Osteoblast (primary cell): ENCODE measurements around the gene PHF2. TPM values are rescaled to one million over a fixed set of nuclear protein-coding genes. Genes with fewer than 3 reads are reported as not detected.

Experiments
- DNase-seq: peaks from one replicate; pipeline ENCODE4 v3.0.0; 2011; ENCODE audit warnings: low spot score, mixed read lengths; ENCODE audit not compliant: insufficient read length; ENCODE audit errors: missing footprints
- H2AFZ ChIP-seq: 2 replicates; pipeline ENCODE4 v1.6.0; 2011; ENCODE audit warnings: mild to moderate bottlenecking, low read length
- H3K27ac ChIP-seq: 2 replicates; pipeline ENCODE4 v1.5.1; 2011; ENCODE audit warnings: mild to moderate bottlenecking, low read depth, low read length, moderate library complexity
- H3K27me3 ChIP-seq: 2 replicates; pipeline ENCODE4 v1.6.0; 2012; ENCODE audit warnings: mild to moderate bottlenecking, control low read depth, inconsistent platforms, low read length, moderate library complexity; ENCODE audit not compliant: insufficient read depth
- H3K36me3 ChIP-seq: 2 replicates; pipeline ENCODE4 v1.5.1; 2011; ENCODE audit warnings: mild to moderate bottlenecking, low read length, control low read depth, moderate library complexity; ENCODE audit not compliant: insufficient read depth
- H3K4me1 ChIP-seq: 2 replicates; pipeline ENCODE4 v1.5.1; 2011; ENCODE audit warnings: mild to moderate bottlenecking, low read length, control low read depth, moderate library complexity; ENCODE audit not compliant: insufficient read depth
- H3K4me2 ChIP-seq: 2 replicates; pipeline ENCODE4 v1.6.0; 2011; ENCODE audit warnings: mild to moderate bottlenecking, low read length; ENCODE audit not compliant: insufficient read depth
- H3K4me3 ChIP-seq: fragments of 200-600 bp; sonication (generic); 3 replicates; pipeline ENCODE4 v1.5.1; 2012; ENCODE audit warnings: mild to moderate bottlenecking, low read length, inconsistent platforms; ENCODE audit not compliant: insufficient read depth
- H3K79me2 ChIP-seq: 2 replicates; pipeline ENCODE4 v1.6.0; 2012; ENCODE audit warnings: mild to moderate bottlenecking, low read length, control low read depth, inconsistent platforms; ENCODE audit not compliant: insufficient read depth
- H3K9me3 ChIP-seq: 2 replicates; pipeline ENCODE4 v1.5.1; 2011; ENCODE audit warnings: low read depth, low read length, control low read depth
- H4K20me1 ChIP-seq: 2 replicates; pipeline ENCODE4 v1.6.0; 2012; ENCODE audit warnings: mild to moderate bottlenecking, low read length, control low read depth; ENCODE audit not compliant: insufficient read depth
- total RNA-seq: library from RNA; depleted of rRNA; stranded (reverse); fragments of >200 nt; gene quantifications from 2 replicates; pipeline ENCODE4 v1.2.3, GENCODE V29; 2012
- TF ChIP-seq, protein P1 (sequence below): IDR thresholded peaks from 2 replicates; pipeline ENCODE4 v1.5.1; 2011; ENCODE audit warnings: mild to moderate bottlenecking, low read depth, low read length, moderate library complexity; ENCODE audit errors: extremely low read depth

PHF2 gene
- 14.8 and 15.0 TPM in 2 replicates for total RNA-seq

DNA sequence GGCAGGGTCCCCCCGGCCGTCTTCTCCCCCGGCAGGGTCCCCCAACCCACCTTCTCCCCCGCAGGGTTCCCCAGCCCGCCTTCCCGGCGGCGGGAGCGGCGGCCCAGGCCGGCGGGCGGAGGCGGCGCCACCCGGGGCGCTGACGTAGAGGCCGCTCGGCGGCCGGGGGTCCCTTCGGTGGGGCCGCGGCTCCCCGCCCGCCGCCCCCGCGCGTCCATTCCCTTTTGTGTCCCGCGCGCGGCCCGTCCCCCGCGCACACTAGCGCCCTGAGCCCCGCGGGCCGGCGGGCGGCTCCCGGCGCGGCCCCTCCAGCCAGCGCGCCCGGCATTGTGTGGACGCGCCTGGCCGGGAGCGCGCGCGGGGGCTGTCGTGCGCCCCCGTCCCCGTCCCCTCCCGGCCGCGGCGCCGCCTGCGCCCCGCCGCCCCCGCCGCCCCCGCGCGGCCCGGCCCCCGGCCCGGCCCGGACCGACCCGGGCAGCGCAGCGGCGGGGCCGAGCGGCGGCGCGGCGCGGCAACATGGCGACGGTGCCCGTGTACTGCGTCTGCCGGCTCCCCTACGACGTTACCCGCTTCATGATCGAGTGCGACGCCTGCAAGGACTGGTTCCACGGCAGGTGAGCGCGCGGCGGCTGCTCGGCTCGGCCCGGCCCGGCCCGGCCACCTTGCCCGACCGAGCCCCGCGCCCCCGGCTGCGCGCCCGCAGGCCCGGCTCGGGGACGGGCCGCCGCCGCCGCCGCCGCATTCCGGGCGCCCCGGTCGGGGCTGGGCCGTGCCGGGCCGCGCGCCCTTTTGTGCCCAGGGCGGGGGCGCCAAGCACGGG, at the start of gene PHF2:
PHF2 (plus strand) TSS at position 327 of the 820 bp plus-strand sequence; CDS start at position 517, 190 bp downstream.
- H4K20me1 ChIP-seq = peaks cover 27% of the 10 kb centered on the region
- TF ChIP-seq, protein P1, sequence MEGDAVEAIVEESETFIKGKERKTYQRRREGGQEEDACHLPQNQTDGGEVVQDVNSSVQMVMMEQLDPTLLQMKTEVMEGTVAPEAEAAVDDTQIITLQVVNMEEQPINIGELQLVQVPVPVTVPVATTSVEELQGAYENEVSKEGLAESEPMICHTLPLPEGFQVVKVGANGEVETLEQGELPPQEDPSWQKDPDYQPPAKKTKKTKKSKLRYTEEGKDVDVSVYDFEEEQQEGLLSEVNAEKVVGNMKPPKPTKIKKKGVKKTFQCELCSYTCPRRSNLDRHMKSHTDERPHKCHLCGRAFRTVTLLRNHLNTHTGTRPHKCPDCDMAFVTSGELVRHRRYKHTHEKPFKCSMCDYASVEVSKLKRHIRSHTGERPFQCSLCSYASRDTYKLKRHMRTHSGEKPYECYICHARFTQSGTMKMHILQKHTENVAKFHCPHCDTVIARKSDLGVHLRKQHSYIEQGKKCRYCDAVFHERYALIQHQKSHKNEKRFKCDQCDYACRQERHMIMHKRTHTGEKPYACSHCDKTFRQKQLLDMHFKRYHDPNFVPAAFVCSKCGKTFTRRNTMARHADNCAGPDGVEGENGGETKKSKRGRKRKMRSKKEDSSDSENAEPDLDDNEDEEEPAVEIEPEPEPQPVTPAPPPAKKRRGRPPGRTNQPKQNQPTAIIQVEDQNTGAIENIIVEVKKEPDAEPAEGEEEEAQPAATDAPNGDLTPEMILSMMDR = no peak
- H2AFZ ChIP-seq = peak within 1 kb of the TSS; percentile 75
- H3K4me1 ChIP-seq = peaks cover 16% of the 10 kb centered on the region
- H3K4me3 ChIP-seq = peak within 1 kb of the TSS; percentile 79
- H3K36me3 ChIP-seq = no peaks in the 10 kb centered on the region
- DNase-seq = peak; percentile 96
- peak within 1 kb of the TSS; percentile 66 for H3K27ac ChIP-seq
- peak within 1 kb of the TSS; percentile 94 for H3K4me2 ChIP-seq
- no peaks in the 10 kb centered on the region for H3K27me3 ChIP-seq
- H3K9me3 ChIP-seq = no peaks in the 10 kb centered on the region
- peaks cover 55% of the 10 kb centered on the region for H3K79me2 ChIP-seq

DNA sequence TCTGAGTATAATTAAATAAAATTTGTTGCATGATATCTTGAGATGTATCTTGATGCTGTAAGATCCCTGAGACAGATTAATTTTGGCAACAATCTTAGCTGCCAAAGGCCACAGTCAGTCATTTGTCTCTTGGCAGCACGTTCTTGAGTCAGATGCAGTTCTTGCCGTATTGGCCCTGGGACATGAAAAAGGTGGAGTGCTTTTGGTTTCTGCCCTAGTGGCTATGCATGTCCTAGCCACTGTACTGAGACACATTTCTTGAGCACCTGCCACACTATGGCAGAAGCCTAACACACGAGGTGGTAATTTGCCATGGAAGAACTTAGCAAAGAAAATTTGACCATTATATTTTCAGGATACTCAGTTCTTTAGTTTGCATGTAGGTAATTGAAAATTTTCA, 45.0 kb upstream of the PHF2 start:
- Histone ChIP-seq H3K9me3 (no peaks in the 10 kb centered on the region), H3K4me1 (no peaks in the 10 kb centered on the region), H3K4me3 (no peak overlapping the region), H3K36me3 (peaks cover 49% of the 10 kb centered on the region), H2AFZ (no peak overlapping the region), H3K79me2 (peaks cover 30% of the 10 kb centered on the region), H3K4me2 (no peak overlapping the region), H3K27me3 (no peaks in the 10 kb centered on the region), H4K20me1 (peaks cover 4% of the 10 kb centered on the region), H3K27ac (no peak overlapping the region)
- no peak for DNase-seq
- TF ChIP-seq, protein P1 = no peak

DNA sequence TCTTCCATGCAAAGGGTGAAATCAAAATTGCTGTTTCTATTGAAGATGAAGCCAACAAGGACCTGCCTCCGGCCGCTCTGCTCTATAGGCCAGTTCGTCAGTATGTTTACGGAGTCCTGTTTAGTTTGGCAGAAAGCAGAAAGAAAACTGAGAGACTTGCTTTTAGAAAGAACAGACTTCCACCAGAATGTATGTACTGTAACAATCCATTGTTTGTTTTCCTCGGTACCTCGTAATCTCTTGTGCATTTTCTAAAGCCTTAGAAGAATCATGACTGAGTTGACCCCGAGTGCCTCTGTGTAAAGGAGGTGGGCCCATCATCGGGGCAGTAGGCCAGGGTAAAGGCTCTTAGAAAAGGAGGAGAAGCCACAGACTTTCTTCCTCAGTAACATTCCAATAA, 44.2 kb upstream of the PHF2 start:
- Histone ChIP-seq H3K9me3 (no peaks in the 10 kb centered on the region), H3K27ac (no peak overlapping the region), H3K36me3 (peaks cover 47% of the 10 kb centered on the region), H3K4me2 (no peak overlapping the region), H3K27me3 (no peaks in the 10 kb centered on the region), H4K20me1 (peaks cover 4% of the 10 kb centered on the region), H2AFZ (no peak overlapping the region), H3K79me2 (peaks cover 27% of the 10 kb centered on the region), H3K4me3 (no peak overlapping the region), H3K4me1 (no peaks in the 10 kb centered on the region)
- DNase-seq = no peak
- TF ChIP-seq, protein P1 = no peak

DNA sequence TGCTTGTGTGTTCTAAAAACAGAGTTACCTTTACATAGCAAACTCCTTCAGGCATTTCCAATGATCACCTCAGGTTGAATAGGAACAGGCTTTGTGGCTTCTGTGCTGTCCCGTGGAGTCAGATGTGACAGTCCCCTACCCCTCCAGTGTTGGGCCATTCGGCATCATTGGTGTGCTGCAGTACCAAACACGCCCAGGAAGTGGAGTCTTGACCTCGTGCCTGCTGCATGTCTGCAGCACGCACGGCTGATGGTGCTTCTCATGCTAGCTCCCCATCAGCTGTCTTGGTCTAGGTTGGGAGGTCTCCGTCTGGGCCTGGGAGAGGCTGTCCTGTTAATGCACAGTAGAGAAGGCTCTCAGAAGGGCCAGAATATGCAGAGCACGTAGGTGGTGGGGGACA, 42.5 kb upstream of the PHF2 start:
- Histone ChIP-seq H3K27ac (no peak overlapping the region), H3K27me3 (no peaks in the 10 kb centered on the region), H4K20me1 (peaks cover 4% of the 10 kb centered on the region), H3K36me3 (peaks cover 46% of the 10 kb centered on the region), H3K4me3 (no peak overlapping the region), H3K9me3 (no peaks in the 10 kb centered on the region), H2AFZ (no peak overlapping the region), H3K4me2 (no peak overlapping the region), H3K4me1 (no peaks in the 10 kb centered on the region), H3K79me2 (peaks cover 27% of the 10 kb centered on the region)
- no peak for DNase-seq
- TF ChIP-seq, protein P1 = no peak
